GM19238 (cell line): ENCODE data around the gene NFATC4.
"Not testable (repeated sequence)": the region's sequence is repeated elsewhere in the genome, so short reads cannot be mapped to it uniquely, and the experiment has no call there.

Experiments
- DNase-seq: peaks from one replicate; pipeline ENCODE4 v3.0.0; 2011; ENCODE audit warnings: low spot score; ENCODE audit not compliant: insufficient read length

NFATC4 gene

DNA sequence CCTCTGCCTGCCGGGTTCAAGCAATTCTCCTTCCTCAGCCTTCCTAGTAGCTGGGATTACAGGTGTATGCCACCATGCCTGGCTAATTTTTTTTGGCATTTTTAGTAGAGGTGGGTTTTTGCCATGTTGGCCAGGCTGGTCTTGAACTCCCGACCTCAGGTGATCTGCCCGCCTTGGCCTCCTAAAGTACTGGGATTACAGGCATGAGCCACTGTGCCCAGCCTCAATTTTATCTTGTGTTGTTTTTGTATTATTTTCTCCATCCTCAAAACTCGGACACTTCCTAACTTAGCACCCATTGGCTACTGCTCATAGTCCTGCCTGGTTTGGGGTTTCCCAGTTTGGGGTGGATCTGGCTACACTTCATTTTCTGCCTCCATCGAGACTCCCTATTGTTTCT, 19.6 kb downstream of the NFATC4 start:
- not testable (repeated sequence) for DNase-seq

DNA sequence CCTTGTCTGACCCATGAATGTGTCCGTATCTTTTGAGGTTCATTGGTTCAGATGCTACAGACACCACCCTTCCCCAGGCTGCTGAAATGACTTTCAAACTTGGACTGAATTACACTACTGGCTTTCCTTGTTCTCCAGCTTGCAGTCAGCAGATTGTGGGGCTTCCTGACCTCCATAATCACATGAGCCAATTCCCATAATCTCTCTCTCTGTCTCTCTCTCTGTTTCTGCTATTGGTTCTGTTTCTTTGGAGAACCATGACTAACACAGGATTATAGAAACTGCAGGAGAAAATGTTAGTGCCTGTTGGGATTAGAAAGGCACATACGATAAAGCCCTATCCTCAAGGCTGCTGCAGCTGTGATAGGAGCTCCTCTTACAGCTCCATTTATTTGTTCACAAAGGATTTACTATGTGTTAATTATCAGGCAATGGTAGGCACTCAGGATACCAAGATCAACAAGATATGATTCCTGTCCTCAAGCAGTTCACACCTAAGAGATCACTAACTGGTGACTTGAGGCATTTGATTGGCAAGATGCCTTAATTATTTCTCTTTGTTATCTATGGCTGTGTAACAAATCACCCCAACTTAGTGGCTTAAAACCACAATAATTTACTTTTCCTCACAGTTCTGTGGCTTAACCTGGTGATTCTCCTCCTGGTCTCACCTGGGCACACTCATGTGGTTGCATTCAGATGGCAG, 20.6 kb downstream of the NFATC4 start:
- DNase-seq = no peak

DNA sequence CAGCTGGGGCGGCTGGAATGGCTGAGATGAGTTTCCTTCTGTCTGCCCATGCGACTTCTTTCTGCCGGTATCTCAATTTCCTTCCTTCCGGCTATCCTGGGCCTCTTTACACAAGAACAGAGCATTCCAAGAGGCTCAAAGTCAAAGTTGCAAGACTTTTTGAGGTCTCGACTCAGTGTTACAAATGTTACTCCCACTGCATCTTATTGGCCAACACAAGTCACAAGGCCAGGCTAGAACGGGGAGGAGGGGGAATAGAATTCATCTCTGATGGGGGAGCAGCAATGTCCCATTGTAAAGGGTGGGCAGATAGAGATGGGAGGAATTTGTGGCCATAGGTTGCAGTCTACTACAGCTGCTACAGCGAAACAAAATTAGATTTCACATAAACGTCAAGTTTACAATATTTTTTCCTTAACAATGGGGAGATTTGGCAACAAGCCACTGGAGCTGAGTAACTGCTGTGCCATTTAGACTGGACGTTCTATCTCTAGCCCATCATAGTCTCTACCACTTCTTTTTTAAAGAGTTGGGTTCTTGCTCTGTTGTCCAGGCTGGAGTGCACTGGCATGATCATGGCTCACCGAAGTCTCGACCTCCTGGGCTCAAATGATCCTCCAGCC, 21.4 kb downstream of the NFATC4 start:
- DNase-seq = no peak

DNA sequence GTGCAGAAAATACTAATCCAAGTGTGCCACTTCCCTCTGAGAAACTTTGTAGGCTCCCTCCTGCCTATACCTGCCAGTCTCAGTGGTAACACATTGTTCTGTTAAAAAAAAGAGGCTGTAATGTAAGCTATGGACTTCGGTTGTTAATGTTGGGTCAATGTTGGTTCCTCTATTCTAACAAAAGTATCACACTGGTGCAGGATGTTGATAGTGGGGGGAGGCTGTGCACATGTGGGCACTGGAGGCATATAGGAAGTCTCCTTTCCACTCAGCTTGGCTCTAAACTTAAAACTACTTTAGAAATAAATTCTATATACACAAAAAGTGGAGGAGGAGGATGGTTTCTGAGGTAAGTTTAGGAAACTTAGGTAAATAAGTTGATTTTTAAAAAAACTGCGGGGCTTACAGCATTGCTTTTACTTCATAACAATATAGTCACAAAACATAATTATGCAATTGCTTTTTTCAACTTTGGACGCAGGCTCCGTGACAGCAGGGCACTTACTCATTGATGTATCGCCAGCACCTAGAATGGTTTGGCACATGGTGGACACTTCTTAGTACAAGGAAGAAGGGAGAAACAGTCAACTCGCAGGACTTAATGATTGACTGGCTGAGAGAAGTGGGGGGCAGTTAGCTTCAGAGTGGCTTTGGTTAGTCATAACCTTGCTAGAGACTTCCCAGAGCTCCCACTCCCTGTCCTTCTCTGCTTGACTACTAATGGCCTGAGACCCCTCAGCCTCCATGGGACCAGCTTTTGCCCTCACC, 22.9 kb downstream of the NFATC4 start:
- no peak for DNase-seq

DNA sequence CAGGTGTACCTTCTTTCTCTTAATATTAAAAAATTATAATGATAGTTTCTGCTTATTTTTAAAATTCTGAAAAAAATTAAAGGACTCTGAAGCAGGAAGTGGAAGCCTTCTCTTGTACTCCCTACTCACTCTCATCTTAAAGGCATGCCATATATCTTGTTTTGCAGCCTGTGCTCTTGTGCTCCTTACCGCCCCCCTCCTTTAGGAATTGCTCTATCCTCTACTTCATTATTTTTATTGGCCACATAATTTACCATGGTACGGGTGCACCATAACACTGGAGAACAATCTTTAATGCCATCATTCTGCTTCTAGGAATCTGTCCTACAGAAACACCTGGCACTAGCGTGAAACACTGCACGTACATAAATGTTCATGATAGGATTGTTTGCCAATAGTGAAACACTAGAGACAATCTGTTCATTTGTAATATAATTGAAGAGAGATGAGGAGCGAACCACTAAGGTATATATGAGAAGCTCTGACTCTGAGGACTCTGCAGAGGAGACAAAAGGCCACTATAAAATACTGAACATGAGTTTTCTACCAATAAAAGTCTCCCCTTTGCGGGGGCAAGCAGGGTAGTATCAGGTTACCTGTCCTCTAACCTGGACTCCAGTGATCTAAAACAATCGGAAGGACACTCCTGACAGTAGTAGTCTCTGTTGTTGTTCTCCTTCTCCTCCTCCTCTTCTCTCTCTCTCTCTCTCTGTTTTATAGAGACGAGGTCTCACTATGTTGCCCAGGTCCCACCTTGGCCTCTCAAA, 24.5 kb downstream of the NFATC4 start:
- no peak for DNase-seq

DNA sequence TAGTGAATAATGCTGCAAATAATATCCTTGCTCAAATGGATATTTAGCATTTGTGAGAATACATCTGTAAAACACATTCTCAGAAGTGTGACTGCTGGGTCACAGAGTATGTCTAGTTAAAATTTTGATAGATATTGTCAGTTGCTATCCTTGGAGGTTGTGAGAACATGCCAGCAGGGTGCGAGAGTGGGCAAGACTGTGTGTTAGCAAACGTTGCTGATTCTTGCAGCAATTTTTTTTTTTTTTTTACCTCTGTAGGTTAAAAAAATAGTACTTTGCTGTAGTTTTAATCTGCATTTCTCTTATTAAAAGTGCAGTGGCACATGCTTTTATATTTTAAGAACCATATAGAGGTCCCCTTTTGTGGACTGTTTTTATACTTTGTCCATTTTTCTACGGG, 26.3 kb downstream of the NFATC4 start:
- no peak for DNase-seq

DNA sequence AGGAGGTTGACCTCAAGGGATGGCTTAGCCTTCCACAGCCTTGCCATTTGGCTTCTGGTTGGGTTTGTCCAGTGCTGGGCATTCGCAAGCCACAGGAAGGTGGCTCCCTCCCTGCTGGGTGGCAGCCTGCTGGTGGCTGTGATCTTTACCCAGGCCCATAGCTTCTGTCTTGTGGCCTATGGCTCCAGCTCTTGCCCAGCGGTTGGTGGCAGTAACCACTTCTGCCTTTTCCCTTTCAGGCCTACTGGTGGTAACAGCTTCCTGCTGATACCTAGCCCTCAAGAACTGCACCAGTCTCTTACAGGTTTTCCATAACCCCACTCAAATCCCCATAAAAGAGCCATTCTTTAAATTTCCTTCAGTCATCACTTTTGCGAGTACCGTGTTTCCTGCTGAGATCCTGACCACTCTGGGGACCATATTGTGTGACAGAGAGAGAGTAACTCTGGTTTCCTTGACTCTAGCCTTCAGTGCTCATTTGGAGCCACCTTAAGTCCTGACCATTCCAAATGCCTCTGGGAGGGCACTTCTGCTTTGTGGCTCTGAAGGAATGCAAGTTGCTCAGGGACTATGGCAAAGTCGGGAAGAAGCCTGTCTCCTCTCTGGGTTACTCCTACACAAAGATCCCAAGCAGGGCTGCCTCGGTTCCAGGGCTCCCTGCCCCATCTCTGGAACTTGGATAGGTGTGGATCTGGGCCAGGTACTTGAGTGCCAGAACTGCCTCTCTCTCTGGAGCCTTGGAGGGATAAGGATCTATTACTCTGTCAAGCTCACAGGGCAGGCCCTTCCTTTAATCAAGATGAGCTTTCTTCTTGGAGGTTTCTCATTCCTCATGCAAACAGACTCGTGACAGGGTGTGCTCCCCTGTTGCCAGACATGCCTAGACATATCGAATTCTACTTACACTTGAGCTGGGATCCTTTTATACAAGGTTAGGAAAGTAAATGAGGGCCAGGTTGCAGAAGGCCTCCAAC, 27.9 kb downstream of the NFATC4 start:
- DNase-seq = no peak

DNA sequence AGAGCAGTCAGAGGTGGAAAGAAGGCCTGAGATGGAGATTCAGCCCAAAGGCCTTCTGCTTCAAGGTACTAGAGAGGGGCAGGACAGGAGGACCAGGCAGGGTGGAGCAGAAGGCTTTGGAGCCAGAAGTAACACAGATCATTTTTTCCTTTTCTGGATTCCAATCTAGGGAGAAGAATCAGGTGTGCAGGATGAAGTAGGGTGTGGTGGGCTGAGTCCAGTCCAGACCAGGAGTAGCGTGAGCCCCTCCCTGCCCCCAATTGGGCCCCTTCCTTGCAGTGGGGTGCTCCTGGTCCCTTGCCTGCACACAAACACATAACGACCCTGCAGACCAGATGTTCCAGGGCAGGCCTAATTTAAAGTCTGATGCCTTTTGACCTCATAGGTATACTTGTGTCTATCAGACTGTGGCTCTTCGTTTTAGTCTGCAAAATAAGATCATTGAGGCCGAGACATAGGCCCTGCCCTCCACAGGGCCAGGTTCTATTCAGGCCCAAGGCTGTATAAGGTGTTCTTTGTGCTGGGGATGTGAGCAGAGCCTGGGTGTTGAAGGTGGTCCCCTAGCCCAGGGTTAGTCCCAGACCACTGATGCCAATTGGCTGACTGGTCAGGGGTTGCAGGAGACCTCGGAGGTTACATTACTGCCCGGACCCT, 29.8 kb downstream of the NFATC4 start:
- DNase-seq = no peak

DNA sequence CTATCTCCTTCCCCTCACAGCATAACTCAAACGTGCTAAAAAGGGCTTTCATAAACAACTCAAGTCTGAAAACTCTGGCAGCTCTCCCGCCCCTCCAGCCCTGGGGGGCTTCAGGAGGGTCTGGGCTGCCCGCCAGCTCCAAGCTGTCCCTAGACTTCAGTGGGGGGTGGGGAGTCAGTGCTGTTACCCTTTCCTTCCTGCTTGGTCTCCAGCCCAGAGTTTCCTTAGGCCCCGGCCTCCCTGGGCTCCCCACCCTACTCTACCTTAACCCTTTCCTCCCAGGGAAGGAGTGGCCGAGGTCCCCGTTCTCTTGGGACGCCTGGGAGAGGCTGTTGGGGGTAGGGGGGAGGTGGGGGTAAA, 30.3 kb downstream of the NFATC4 start:
- no peak for DNase-seq

DNA sequence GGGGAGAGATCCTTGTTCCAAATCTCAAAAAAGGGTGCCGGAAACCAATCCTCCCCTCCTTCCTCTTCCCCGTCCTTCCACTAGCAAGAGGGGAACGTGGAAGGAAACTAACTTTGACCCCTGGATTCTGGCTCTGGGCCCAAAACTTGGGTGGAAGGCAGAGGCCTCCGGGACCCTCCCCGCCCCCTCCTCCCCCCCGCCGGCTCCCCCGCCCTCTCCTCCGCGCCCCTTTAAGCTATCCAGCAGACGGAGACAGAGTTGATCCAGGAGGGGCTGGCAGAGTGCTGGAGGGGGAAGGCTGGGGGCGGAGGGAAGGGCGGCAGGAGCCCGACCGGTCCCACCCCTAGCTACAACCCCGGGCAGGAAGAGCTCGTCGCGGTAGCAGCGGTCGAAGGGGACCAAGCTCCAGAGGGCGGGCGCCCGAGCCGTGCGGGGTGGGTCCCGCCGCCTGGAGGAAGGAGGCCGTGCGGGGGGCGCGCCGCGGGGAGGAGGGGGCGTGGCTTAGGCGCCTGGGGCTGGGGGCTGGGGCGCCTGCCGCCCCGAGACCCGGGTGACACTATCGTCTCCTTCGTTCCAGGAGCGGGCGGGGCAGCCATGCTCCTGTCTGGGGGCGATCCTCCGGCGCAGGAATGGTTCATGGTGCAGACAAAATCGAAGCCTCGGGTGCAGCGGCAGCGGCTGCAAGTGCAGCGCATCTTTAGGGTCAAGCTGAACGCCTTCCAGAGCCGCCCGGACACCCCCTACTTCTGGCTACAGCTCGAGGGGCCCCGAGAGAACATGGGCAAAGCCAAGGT, 30.9 kb downstream of the NFATC4 start, which contains the start of gene NYNRIN:
Gene NYNRIN, plus strand, starts transcription at position 351 of the 794 bp plus-strand sequence. Its CDS starts 244 bp downstream, at position 595.
- DNase-seq = no peak

DNA sequence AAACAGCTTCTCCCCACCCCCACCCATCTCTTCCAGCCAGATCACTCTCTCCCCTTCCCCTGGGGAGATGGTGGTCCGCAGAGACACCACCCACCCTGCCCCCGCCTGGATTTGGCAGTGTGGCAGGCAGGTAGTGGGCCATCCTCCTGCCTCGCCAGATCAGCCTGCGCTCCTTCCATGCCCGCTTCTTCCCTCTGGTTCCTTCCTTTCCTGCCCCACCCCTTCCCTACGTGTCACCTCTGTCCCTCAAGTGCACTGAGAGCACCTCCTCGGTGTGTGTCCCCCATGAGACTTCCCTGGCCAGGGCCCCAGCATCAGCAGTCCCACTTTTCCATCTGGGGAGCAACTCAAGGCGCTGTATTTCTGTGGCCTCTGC, 31.5 kb downstream of the NFATC4 start:
- DNase-seq = no peak

DNA sequence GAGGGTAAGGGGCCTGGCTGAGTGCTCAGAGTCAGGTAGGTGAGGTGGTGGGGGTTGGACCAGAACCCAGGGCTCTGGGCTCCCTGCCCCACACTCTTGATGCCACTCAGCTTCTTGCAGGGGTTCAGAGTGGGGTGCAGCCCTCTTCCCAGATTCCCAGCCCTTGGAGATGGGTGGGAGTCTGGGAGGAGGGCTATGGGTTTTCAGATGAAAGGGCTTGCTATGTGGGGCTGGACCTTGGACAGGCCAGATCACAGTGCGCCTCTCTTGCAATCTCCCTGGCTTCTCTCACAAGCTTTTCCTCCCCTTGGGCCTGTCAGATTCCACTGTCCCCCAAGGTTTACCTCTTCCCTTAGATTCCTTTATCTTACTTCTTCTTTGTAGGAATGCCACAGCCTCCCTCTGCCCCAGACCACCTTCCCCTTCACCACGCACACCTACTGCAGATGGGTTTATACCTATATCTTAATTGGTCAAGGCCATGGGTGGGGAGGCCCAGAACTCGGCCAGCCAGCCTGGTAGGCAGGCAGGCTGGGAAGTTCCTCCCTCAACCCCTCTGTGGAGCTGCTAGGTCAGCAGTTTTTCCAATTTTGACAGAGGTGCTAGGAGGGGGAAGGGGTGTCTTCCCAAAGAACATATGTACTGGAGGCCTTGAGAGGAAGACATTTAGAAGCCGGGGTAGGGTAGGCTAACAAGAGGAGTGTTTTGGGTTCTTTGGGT, 32.2 kb downstream of the NFATC4 start:
- no peak for DNase-seq

DNA sequence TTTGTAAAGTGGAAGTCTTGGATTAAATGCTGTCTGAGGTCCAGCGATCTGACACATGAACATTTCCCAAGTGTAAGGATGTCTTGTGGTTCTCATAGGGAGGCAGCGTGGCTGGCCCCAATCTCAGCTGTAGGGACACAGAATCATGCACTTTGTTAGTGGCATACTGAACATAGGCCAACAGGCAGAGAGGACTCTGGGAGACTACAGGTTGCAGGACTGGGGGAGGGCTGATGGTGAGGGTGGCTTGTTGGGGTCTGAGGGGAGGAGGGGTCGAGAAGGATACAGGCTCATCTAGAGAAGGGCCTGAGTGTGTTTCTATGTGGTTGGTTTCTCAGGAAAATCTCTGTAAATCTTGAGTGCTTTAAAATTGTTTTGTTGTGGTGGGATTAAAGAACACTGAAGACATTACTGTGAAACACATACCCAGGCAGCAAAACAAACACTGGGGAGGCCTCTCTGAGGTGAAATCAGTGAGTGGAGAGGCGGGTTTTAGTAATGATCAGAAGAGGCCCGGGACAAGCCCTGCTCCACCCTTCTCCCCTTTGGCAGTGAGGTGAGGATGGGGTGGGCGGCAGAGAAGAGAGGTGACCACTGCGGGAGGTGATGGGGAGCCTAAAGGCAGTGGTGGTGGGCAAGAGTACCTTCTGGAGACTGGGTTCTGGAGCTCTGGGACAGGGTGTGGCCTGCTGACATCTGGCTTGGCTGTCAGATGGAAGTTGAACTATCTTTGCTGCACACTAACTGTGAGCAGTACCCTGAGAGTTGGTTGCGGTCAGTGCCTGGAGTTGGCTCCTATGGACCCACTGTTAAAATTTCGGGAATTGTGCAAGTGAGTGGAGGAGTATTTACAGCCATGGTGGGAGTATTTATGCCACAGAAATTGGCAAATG, 34.1 kb downstream of the NFATC4 start:
- DNase-seq = no peak

DNA sequence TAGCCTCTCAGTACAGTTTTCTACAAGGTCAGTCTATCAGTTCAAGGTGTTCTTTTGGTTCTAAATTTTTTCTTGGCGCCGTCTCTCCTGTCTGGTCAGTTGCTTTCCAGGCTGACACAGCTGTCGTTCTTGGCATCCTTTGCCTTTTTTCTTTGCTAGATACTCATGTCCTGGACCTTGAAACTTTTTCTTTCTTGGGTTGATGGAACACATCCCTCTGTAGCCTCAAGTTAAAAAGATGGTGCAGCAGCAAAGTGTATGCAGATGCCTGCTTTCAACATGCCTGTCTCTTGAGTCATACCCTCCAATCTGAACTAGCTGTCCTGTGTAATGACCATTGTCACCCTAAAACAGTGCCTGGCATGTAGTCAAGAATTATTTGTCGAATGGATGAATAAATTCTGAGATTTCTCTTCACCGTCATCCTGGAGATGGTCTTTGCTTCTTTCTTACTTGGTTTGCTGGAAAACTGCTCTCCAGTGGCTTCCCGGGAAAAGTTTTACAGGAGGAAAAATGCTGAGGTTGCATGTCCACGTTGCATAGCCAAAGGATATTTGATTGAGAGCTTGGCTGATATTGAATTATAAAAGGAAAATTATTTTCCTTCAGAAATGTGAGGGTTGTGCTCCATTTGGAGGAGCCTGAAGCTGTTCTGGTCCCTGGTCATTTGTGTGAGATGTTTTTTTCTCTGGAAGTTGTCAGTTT, 35.5 kb downstream of the NFATC4 start:
- no peak for DNase-seq

DNA sequence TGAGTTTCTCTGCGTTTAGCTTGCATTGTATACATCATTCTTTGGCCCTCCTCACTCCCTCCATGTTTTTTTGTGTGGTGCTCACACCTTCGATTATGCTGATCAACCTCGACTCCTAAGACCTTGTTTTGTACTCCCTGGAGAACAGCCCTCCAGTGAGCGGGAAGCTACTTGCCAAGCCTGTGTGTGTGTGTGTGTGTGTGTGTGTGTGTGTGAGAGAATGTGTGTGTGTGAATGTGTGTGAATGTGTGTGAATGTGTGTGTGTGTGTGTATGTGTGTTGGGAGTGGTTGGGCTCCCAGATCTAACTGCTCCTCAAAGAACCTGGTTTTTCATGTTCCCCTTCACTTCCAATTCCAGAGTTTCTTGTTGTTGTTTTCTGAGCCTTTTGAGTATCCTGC, 36.8 kb downstream of the NFATC4 start:
- DNase-seq = no peak

DNA sequence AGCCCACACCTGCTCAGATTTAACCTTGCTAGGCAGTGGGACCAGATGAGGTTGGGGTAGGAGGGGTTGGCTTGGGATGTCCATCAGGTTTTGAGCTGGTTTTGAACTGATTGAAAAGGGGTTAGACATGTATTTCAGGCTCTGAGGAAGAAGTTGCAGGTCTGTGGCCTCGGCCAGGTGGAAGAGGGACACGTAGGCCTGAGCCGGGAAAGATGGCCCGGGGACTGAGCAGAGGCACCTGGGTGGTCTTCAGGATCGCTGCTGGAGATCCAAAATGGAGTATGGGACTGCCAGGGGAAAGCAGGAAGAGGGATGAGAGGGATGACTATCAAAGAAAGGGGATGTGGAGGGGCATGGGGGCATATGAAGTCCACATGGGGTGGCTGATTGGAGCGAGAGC, 38.4 kb downstream of the NFATC4 start:
- DNase-seq = no peak
